GM21526 (cell line): ENCODE measurements around the gene COL21A1.

Source experiments
- ATAC-seq: cut with Tn5 transposase; IDR thresholded peaks from one replicate; pipeline ENCODE4 v1.9.1; 2021; ENCODE audit warnings: moderate library complexity; ENCODE audit not compliant: unreplicated experiment, low FRiP score

Gene COL21A1

DNA sequence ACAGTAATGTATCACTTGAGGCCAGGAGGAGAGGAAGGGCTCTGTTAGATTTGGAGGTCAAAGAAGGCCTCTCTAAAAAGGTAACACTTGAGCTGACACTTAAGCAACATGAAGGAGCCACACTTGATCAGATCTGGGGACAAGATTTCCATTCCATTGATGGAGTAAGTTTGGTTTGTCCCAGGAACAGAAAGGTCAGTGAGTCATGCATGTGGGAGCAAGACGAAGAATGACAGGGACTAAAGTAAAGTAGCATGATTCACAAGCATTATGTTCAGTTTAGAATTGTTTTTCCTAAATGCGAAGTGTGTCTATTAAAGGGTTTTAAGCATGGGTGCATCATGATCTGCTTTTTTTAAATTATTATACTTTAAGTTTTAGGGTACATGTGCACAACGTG is 47.4 kb downstream of the COL21A1 start:
- ATAC-seq, result no peak

DNA sequence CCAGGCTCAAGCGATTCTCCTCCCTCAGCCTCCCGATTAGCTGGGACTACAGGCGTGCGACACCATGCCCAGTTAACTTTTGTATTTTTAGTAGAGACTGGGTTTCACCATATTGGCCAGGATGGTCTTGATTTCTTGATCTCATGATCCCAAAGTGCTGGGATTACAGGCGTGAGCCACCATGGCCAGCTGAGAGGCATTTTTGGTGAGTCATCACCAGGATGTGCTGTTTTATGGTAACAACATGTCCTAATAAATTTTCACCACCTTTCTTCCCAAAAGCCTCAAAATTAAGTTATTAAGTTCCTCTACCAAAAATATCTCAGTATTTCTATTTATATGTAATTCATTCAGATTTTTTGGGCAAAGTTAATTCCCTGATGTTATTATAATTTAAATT is 53.5 kb downstream of the COL21A1 start:
- no peak for ATAC-seq

DNA sequence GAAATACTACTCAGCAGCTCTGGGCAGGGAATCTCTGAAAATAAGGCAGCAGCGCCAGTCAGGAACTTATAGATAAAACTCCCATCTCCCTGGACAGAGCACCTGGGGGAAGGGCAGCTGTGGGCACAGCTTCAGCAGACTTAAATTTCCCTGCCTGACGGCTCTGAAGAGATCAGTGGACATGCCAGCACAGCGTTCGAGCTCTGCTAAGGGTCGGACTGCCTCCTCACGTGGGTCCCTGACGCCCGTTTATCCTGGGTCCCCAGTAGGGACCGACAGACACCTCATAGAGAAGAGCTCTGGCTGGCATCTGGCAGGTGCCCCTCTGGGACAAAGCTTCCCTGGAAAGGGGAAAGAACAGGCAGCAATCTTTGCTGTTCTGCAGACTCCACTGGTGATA is 59.0 kb downstream of the COL21A1 start:
- ATAC-seq, result no peak

DNA sequence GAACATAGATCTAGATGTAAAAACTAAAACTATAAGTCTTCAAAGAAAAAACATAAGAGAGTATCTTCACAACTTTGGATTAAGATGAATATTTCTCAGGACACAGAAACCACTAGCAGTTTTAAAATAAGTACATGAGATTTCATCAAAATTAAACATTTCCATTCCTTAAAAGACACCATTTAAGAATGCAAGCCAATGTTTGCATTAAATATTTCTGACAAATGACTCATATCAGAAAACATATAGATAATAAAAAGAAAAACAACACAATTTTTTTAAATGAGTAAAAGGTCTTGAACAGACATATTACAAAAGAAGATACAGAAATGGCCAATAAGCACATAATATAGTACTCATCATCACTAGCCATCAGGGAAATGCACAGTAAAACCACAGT is 59.7 kb downstream of the COL21A1 start:
- ATAC-seq, result no peak

DNA sequence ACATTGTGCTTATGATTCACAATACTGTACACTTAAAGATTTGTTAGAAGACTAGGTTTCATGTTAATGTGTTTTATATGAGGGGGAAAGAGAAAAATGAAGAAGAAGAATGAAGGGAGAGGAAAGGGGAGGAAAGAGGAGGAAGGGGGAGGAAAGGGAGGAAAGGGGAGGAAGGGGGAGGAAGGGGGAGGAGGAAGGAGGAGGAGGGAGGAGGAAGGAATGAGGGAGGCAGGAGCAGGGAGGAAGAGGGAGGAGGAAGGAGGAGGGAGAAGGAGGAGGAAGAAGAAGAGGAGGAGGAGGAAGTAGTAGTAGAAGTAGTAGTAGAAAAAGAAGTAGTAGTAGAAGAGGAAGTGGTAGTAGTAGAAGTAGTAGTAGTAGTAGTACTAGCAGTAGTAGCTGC is 70.6 kb downstream of the COL21A1 start:
- ATAC-seq, result no peak

DNA sequence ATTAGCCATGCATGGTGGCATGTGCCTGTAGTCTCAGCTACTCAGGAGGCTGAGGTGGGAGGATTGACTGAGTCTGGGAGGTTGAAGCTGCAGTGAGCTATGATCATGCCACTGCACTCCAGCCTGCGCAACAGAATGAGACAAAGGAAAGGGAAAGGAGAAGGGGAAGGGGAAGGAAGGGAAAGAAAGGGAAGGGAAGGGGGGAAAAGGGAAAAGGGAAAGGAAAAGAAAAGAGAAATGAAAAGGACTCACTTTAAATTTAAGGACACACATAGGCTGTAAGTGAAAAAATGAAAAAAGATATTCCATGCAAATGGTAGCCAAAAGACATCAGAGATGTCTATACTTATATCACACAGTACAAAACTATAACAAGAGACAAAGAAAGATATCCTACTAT is 74.2 kb downstream of the COL21A1 start:
- no peak for ATAC-seq

DNA sequence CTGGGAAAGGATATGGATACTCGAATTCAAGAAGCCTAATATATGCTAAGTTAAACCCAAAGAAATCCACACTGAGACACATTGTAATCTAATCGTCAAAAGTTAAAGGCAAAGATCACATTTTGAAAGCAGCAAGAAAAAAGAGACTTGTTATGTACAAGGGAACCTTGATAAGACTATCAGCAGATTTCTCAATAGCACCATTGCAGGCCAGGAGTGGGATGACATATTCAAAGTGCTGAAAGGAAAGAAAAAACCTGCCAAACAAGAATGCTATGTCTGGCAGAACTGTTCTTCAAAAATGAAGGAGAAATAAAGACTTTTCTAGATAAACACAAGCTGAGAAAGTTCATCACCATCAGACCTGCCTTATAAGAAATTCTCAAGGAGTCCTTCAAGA is 75.2 kb downstream of the COL21A1 start:
- ATAC-seq, result no peak

DNA sequence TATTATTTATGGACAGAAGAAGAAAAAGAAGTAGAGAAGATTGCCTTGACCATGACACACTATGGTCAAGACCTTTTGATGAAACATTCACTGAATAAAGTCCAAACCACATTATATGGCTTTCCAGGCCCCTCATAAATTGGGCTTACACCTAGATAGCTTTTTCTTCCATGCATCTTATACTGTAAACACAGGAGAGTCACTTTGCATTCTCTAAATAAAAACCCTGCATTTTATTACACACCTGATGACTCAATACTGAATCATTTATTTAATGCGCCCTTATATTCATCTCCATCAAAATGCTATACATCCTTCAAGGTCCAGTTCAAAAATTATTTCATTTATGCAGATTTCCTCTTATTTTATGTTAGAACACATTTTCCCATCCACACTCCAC is 78.0 kb downstream of the COL21A1 start:
- ATAC-seq, result no peak

DNA sequence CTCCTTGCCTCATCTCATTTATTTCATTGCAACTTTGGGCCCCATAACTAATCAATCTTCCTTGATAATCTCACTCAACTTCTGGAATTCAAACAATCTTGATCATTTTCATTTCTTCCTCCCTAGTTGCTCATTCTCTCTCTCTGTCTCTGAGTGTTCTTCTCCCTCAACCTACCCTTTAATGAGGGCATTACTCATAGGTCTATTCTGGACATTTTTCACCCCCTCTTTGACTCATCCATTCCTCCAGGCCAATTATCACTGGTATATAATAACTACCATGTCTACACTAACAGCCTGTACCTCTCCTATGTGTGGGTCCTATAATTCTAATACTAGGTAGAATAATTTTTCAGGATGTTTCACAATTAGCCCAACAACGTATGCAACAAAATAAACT is 78.8 kb downstream of the COL21A1 start:
- no peak for ATAC-seq

DNA sequence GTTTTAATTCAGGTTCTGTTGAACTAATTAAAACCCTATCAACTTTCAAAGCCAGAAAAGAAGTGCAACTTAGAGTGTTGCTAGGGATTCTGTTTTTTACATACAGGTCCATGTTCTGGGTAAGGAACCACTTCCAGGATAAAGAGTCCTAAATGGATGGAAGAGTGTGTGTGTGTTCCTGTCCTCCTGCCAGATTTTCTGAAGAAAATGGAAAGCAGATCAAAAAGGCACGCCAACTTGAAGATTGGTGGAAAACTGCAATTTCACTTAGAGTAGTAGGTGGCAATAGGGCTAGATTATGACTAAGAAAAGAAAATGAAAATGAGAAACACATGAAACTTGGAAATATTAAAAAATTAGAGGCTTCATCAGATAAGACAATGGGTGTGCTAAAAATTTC is 85.3 kb downstream of the COL21A1 start:
- ATAC-seq, result no peak

DNA sequence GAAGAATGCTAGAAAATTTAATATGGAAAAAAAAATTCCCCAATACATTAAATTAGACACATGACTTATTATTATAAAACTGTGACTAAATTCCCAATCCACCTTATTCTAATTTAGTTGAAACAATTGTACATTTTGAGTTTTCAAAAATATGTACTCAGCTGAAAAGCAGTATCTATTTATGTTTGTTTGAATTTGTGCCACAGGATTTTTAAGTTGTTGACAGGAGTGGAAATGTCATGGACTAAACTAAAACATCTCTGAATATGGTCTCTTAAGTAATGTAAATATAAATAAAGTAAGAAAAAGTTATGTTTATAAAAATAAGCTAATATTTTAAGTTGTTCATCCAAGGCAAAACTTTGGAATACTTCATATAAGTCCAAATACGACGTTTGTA is 86.9 kb downstream of the COL21A1 start:
- no peak for ATAC-seq

DNA sequence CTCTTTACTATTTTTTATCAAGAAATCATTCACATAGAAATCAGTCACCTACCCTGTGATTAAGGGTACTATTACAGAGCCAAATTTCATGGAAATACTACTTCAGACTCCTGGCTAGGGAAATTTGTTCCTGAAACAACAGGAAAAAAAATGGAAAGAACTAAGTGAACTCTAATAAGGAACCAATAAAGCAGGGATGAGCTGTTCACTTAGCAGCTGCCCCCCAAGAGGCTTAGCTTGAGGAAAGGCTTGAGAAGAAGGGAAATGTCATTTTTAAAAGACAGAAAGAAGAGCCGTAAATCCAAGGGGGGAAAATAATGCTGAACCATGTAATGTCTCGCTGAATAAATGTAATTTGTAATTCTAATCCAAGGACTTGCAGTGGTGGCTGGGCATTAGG is 88.8 kb downstream of the COL21A1 start:
- ATAC-seq, result no peak

DNA sequence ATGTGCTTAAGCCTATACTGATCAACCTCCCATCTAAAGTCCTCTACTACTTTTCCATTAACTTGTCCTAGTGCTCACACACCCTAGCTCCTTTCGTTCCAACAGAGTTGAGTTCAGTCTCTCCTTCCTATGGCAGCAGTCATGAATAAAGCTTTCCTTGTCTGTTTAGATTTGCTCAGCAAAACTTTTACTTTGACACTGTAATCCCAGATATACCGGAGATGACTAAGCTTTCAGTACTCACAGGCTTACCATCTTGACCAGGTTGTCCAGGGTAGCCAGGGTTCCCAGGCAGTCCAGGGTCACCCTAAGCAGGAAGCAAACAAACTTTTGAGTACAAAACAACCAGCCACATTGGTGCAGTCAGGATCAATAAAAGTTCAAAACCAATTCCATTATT is 90.7 kb downstream of the COL21A1 start:
- no peak for ATAC-seq

DNA sequence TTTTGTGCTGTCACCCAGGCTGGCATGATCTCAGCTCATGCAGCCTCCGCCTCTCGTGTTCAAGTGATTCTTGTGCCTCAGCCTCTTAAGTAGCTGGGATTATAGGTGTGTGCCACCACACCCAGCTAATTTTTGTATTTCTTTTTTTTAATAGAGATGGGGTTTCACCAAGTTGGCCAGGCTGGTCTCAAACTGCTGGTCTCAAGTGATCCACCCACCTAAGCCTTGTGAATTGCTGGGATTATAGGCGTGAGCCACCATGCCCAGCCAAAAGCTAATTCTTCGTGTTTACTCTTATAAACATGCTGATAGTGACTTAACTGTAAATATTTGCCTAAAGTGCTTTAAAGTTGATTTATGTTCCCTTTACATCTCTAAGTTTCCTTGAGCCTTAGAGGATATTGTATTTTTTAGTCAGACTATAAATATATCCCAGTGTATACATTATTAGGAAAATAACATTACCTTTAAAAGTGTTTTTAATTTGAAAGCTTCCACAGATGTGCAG is 91.7 kb downstream of the COL21A1 start:
- no peak for ATAC-seq

DNA sequence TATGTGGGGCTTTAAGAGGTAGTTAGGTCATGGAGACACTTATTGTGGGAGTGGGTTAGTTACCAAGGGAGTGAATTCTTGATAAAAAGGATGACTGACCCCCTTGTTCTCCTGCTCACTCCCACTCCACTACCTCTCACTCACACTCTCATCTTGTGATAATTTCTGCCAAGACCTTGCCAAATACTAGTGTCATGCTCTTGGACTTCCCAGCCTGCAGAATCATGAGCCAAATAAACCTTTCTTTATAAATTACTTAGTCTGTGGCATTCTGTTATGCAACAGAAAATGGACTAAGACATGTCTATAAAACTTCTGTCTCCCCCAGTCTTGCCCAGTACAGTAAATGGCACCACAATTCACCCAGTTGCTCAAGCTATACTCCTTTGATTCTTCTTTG is 93.3 kb downstream of the COL21A1 start:
- ATAC-seq, result no peak

DNA sequence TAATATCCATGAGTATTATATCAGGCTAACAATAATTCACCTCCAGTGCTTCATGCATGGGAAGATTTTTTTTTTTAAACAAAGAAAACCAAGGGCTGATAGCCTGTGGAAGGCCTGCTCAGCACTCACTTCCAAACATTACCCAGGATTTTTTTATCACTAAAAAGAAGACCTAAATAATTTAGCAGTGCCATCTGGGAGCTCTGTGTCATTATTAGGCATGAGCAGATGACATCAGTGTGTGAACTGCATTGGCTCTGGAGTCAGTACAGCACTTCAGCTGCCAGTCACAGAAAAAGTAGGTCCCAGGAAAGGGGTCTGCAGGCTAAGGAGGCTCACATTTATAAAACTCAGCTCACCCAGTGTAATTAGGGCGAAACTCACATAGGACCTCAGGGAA is 94.8 kb downstream of the COL21A1 start:
- no peak for ATAC-seq

DNA sequence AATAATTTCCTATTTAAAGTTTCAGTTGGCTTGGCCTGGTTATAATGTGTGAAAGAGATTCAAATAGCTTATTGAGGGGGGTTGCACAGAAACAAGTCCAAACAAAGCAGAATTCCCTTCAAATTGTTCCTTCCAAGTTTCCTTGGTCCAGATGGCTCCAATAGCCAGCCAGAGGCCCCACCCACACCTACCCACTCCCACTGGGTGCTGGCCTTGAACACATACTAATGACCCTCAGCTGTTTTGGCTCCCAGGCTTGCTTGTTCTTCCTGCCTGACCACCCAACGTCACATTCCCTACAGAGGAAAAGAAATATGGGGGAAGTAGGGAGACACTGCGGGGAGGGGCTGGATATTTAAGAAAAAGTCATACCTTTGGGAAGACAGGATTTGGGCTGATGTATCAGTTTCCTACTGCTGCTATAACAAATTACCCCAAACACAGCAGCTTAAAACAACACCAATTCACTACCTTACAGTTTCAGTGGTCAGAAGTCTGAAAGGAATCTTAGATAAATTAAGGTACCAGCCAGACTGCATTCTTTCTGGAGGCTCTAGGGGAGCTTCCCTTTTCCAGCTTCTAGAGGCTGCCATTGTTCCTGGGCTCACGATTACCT is 95.7 kb downstream of the COL21A1 start:
- no peak for ATAC-seq

DNA sequence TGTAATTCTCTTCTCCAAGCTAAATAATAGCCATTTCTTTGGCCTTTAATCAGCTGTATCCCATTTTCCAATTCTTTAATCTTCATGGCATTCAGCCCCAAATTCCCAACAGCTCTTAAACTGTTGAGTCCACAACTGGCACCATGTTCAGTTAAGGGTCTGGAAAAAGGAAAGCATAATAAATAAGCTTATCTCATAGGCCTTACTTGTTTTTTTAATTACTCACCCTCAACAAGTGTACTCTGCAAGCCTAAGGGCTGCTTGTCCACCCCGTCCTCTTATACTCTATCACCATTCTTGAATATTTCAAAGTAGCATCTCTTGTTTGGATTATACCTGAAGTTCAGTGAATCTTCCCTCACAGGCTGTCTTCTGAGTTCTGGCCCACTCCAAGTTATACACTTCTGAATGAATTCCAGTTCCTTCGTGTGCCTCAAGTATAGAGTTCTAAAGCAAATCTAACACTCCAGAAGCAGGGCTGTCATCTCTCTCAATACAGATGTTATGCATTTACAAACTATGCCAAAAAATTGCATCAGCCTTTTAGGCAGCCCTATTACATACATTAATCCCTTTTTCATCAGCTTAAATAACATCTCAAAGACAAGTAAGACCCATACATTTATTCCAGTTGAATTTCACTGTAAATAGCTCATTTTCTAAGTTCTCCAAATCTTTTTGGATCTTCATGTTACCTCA is 98.7 kb downstream of the COL21A1 start:
- ATAC-seq, result no peak

DNA sequence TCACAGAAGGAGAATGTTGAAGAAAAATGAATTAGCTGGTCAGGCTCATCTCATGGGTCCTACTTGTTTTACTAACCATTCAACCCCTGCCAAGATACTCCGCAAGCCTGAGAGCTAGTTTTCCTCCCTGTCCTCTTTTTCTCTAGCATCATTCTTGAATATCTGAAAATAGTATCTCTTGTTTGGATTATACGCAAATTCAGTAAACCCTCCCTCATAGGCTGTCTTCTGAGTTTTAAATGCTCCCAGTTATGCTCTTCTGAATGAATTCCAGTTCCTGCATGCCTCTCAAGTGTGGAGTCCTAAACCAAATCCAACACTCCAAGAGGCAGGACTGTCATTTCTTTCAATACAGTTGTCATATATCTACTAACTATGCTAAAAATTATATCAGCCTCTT is 99.6 kb downstream of the COL21A1 start:
- ATAC-seq, result no peak

DNA sequence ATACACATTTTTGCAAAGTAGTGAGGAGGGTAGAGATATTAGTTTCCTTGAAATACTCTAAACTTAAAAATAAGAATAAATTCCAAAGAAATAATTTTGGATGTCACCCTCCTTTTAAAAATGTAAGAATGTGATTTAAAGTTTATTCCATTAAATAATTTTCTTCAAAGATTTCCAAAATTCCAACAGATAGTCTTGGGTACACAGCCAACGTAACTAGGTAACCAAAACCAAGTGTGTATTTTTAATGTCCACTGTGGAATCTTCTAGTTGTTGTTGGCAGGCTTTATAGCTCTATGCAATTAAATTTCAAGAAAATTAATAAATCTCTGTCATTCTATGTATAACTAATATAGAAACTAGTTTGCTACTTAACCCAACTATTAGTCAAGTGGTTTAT is 101.3 kb downstream of the COL21A1 start:
- no peak for ATAC-seq

DNA sequence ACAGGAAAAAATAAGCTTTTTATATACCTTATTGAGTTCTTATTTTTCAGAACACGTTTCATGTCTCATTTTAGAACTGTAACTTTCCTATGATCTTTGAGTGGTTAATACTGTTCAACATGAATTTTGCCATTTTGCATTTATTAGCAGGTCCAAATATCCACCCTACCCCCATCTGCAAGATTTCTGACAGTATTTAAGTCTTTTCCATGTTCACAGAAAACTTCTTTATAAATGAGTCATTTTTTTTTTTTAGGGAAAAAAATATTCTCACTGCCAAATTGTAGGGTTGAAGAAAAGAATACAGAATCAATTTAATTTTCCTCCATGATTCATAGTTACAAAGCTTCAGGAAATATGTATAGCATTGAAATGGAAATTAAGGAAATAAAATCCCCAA is 101.8 kb downstream of the COL21A1 start:
- no peak for ATAC-seq

DNA sequence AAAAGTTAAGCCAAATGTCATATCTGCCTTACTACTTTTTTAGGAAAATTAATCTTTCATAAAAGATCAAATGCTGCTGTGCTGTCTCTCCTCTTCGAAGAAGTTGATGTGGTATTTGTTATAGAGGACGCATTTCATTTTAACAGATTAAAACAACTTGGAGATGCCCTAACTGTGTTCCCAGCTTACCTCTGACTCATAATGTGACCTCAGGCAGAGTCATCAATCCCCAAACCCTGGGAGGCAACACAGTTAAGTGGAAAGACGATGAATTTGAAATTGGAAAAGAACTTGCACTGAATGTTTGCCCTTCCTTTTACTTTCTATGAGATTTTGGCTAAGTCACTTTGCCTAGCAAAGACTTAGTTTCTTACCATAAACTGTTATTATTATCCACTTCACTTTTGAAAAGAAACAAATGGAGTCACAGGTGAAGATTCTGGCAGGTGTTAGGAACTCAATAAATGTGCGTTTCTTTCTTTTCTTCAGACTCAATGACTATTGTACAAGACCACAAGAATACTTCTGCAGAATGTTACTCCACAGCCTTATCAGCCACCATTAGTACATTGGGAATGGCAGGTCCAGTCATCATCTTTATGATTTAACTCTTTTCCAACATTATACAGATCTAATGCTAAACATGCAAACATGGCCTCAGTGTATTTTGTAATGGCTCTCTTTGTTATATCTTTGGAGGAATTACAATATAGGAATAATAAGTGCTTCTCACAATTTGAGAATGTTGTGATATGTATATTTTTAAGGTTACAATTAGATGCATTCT is 102.6 kb downstream of the COL21A1 start:
- ATAC-seq, result no peak
